Measurements from ENCODE around the gene TNK2.

Gene TNK2

DNA sequence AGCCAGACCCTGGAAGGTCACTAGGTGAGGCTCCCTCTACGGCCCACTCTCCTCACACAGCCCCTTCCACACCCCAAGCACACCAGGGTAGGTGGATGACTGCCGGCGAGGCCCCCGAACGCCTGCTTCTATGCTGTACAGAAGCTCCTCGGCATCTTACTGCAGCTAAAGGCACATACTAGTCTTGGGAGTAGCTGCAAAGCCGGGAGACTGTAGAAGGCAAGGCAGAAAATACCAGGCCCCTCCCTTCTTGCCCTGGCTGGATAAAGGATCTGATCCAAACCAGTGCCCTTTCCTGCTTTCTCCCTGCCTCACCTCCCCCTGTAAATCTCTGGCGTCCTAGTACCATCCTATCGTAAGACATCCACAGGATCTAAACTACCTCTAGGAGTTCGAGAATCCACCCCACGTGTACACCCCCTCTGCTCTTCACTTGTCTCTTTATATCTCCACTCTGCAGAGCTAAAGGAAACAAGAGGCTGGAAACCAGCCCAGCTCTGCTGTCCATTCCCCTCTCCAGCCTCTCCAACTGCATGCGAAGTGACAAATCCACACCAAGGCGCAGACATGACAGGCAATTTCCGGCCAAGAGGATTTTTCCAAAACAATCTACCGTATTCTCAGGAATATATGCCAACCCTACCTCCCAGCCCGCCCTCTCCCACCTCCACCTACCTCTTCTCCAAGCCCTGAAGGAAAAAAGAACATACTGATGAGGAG lies 11.8 kb downstream of the TNK2 start:
- TF ChIP-seq SIN3A (IDR thresholded peaks at IDR 0.05; ENCODE audit: borderline replicate concordance, insufficient read depth, low read length) (peak; percentile 70; the same call in 1 of the 2 replicates), FOXP2 (optimal IDR thresholded peaks at IDR 0.05; ENCODE audit: borderline replicate concordance, extremely low read depth, extremely low read length, insufficient read depth) (no peak)
- TF ChIP-seq, protein P1, sequence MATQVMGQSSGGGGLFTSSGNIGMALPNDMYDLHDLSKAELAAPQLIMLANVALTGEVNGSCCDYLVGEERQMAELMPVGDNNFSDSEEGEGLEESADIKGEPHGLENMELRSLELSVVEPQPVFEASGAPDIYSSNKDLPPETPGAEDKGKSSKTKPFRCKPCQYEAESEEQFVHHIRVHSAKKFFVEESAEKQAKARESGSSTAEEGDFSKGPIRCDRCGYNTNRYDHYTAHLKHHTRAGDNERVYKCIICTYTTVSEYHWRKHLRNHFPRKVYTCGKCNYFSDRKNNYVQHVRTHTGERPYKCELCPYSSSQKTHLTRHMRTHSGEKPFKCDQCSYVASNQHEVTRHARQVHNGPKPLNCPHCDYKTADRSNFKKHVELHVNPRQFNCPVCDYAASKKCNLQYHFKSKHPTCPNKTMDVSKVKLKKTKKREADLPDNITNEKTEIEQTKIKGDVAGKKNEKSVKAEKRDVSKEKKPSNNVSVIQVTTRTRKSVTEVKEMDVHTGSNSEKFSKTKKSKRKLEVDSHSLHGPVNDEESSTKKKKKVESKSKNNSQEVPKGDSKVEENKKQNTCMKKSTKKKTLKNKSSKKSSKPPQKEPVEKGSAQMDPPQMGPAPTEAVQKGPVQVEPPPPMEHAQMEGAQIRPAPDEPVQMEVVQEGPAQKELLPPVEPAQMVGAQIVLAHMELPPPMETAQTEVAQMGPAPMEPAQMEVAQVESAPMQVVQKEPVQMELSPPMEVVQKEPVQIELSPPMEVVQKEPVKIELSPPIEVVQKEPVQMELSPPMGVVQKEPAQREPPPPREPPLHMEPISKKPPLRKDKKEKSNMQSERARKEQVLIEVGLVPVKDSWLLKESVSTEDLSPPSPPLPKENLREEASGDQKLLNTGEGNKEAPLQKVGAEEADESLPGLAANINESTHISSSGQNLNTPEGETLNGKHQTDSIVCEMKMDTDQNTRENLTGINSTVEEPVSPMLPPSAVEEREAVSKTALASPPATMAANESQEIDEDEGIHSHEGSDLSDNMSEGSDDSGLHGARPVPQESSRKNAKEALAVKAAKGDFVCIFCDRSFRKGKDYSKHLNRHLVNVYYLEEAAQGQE (IDR thresholded peaks at IDR 0.05; ENCODE audit: insufficient read depth in 1 of 2, low read depth in 2 of 2, low read length in 2 of 2), result peak in 1 of 2 experiments; percentile 63; a peak in 1 of 4 replicates

DNA sequence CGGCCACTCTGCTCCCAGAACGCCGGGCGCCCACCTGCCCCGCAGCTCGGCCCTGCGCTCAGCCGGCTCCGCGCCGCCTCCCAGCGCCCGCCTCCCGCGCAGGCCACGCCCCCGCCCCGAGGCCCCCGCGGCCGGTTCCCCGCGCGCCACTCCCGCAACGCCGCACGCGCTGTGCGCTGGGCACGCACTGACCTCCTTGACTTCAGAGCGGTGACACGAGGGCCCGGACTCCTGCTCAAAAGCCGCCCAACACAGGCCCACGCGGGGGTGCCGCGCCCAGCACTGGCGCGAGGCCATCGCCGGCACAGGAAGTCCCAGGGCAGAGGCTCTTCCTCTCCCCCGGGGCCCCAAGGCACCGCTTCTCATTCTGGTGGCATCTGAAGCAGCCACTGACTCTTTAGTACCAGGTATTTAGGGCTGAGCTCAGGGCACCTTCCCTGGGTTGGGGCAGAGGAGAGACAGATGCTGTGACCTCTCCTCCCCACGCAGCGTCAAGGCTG lies 12.4 kb downstream of the TNK2 start:
- TF ChIP-seq FOXP2 (optimal IDR thresholded peaks at IDR 0.05; ENCODE audit: borderline replicate concordance, extremely low read depth, extremely low read length, insufficient read depth), result no peak
- 0 out of 2 replicates have a peak, but pooled peaks have one; percentile 7 for TF ChIP-seq POLR2AphosphoS5 (IDR thresholded peaks at IDR 0.05; ENCODE audit: low read depth, low read length)

DNA sequence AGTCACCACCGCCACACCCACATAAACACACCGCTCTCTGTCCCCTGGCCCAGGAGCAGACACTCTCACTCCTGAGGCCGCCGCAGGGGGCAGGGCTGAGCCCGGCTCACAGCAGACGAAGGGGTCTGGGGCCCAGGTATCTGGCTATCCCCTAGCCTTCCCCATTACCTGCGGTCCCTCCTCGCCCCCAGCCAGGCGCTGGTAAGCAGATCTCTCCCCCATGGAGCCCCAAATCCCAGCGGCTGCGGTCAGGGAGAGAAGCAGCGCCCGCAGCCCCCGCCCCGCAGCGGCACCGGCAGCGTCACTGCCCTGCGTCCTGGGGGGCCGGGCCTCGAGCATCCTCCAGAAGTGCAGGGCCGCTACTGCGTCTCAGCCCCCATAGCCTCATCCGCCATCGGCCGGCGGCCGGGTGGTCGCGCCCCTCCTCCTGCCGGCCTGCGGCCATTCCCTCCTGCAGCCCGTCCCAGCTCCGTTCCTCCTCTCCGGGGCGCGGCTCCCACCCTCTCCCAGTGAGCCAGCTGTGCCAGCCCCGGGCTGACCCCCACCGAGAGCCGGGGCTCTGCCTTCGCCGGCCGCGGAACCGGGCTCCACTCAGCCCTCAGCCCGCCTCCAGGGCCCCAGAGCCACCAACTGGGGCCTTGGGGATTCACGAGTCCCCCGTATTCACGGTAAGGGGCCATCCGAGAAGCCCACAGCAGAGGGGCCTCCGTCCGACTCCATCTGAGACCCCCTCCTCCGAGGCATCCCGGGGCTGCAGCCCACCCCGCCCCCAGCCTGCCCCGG lies 13.1 kb downstream of the TNK2 start:
- TF ChIP-seq TAF1 (IDR thresholded peaks at IDR 0.05; ENCODE audit: borderline replicate concordance, insufficient read depth, low read length) (no peak), SIN3A (IDR thresholded peaks at IDR 0.05; ENCODE audit: borderline replicate concordance, insufficient read depth, low read length) (no peak), POLR2AphosphoS5 (IDR thresholded peaks at IDR 0.05; ENCODE audit: low read depth, low read length) (no peak), FOXP2 (optimal IDR thresholded peaks at IDR 0.05; ENCODE audit: borderline replicate concordance, extremely low read depth, extremely low read length, insufficient read depth) (no peak)
- TF ChIP-seq, protein P1 (IDR thresholded peaks at IDR 0.05; ENCODE audit: insufficient read depth in 1 of 2, low read depth in 2 of 2, low read length in 2 of 2), result no peak

DNA sequence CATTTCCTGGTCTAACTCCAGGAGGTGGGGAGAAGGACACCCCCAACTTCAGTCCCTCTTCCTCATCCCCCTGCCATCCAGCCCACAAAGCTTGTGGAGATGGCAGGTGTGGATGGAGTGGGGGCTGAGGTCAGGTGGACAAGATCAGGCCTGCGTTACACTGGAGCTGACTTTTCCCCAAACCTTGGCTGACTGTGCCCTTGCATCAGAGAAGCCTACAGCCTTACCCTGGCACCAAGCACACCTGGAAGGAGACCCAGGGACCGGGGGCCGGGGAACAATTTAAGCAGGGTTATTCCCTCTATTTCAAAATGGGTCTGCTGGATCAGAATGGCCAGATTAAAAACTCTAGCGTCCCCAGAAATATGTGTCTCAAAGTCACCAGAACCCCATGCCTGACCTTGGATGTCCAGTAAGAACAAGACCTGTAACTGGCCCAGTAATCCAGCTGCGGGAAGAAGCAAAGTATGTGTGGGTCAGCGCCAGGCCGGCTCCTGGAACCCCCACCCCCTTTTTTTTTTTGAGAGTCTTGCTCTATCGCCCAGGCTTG lies 14.4 kb downstream of the TNK2 start:
- TF ChIP-seq FOXP2 (optimal IDR thresholded peaks at IDR 0.05; ENCODE audit: borderline replicate concordance, extremely low read depth, extremely low read length, insufficient read depth), result no peak
- TF ChIP-seq, protein P1 (IDR thresholded peaks at IDR 0.05; ENCODE audit: insufficient read depth in 1 of 2, low read depth in 2 of 2, low read length in 2 of 2), result no peak
- no peak for TF ChIP-seq TAF1 (IDR thresholded peaks at IDR 0.05; ENCODE audit: borderline replicate concordance, insufficient read depth, low read length)
- TF ChIP-seq POLR2AphosphoS5 (IDR thresholded peaks at IDR 0.05; ENCODE audit: low read depth, low read length), result no peak
- TF ChIP-seq SIN3A (IDR thresholded peaks at IDR 0.05; ENCODE audit: borderline replicate concordance, insufficient read depth, low read length), result no peak

DNA sequence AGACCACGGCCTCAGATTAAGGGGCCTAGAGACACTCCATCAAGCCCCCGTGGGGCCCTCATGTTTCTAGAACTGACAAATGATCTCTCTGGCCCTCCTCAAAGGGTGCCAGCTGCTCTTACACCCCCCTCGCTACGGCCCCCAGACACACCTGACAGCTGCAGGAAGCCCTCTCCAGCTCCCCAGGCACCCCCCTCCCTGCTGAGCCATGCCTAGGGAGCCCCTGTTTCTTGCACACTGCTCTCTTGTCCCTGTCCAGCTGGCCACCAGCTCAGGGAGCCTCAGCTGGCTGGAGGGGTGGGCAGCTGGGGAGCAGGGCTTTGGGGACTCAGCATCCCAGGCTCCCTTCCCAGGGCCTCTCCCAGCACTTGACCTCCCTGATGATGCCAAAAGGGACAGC lies 14.8 kb downstream of the TNK2 start:
- no peak for TF ChIP-seq POLR2AphosphoS5 (IDR thresholded peaks at IDR 0.05; ENCODE audit: low read depth, low read length)
- TF ChIP-seq TAF1 (IDR thresholded peaks at IDR 0.05; ENCODE audit: borderline replicate concordance, insufficient read depth, low read length), result no peak
- TF ChIP-seq, protein P1 (IDR thresholded peaks at IDR 0.05; ENCODE audit: insufficient read depth in 1 of 2, low read depth in 2 of 2, low read length in 2 of 2), result no peak
- no peak for TF ChIP-seq FOXP2 (optimal IDR thresholded peaks at IDR 0.05; ENCODE audit: borderline replicate concordance, extremely low read depth, extremely low read length, insufficient read depth)
- no peak for TF ChIP-seq SIN3A (IDR thresholded peaks at IDR 0.05; ENCODE audit: borderline replicate concordance, insufficient read depth, low read length)

Data from PFSK-1 (cell line).